Measurements from ENCODE around the gene KIDINS220.

The KIDINS220 gene

GRCh38 chr2:8851811-8852560 lies 14.6 kb upstream of the KIDINS220 start:
- DNase-seq (ENCODE audit: low read depth) = no peak

DNA sequence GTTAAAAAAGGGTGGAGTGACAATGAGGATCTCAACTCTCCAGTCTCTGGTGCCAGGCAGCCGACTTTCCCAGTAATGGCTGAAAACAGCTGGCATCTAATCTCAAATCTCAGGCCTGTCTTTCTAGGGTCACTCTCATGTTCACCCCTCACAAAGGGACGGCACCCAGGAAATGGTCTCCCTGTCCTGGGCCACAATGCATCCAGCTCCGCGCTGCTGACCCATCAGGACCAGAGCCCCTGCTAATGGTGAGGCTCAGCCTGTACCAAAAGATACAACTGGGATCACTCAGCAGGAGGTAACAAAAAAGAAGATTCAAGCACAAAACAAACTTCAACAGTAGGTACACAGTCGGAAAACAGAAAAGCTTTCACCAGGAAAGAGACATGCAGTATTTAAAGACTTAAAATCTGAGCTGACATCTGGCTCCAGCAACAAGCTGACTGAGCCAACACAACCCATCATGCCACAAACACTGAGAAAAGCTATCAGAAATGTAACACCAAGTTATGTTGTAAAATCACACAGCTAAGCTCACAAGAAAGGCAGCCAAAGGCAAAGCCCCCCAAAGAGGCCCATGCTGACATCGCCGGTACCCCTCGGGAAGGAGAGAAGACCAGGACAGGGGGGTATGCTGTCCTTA lies 13.6 kb upstream of the KIDINS220 start:
- DNase-seq (ENCODE audit: low read depth) = no peak

DNA sequence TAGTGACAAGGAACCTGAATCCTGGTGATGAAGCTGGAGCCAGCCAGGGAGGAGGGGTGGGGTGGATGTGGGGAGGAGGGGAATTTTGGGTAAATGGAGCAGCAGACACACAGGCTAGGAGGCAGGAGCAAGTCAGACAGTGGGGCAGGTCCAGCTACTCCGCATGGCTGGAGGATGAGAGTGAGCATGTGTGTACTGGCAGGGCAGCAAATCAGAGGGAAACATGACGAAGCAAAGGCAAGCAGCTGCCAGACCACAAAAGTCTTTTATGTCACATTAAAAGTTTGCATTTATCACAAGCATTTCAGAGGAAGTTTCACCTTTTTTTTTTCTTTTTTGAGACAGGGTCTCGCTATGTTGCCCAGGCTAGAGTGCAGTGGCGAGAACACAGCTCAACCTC lies 11.9 kb upstream of the KIDINS220 start:
- no peak for DNase-seq (ENCODE audit: low read depth)

- no peak for DNase-seq (ENCODE audit: low read depth)
Observed at GRCh38 chr2:8848328-8849100, 11.1 kb upstream of the KIDINS220 start.

GRCh38 chr2:8847400-8847799 lies 10.0 kb upstream of the KIDINS220 start:
- DNase-seq (ENCODE audit: low read depth) = no peak

GRCh38 chr2:8841932-8842331 lies 4.5 kb upstream of the KIDINS220 start:
- no peak for DNase-seq (ENCODE audit: low read depth)

- DNase-seq (ENCODE audit: low read depth) = no peak
Observed at GRCh38 chr2:8840475-8841091, 3.2 kb upstream of the KIDINS220 start.

- DNase-seq (ENCODE audit: low read depth) = no peak
Observed at GRCh38 chr2:8839189-8839965, 2.0 kb upstream of the KIDINS220 start.

- no peak for DNase-seq (ENCODE audit: low read depth)
Observed at GRCh38 chr2:8837795-8838140, 355 bp upstream of the KIDINS220 start.

GRCh38 chr2:8835279-8835678 lies 2.1 kb downstream of the KIDINS220 start:
- no peak for DNase-seq (ENCODE audit: low read depth)

DNA sequence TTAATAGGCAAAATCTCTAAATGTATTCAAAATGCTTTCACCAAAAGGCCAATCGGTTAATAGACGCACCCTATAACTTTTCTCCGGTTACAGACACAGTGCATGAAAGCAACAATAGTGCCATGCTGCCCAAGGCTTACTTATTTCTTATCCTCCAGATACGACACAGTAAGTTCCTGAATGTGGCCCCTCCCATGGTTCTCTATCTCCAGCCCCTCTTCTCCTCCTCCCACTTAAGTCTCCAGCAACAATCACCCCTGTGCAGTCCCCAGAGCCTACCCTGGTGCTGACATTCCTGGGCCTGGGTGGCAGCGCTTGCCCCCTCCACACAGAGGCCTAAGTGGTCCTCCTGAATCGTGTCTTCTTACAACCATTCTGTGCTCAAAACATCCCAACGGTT lies 3.6 kb downstream of the KIDINS220 start:
- DNase-seq (ENCODE audit: low read depth) = no peak

GRCh38 chr2:8831516-8831915 lies 5.9 kb downstream of the KIDINS220 start:
- DNase-seq (ENCODE audit: low read depth) = no peak

DNA sequence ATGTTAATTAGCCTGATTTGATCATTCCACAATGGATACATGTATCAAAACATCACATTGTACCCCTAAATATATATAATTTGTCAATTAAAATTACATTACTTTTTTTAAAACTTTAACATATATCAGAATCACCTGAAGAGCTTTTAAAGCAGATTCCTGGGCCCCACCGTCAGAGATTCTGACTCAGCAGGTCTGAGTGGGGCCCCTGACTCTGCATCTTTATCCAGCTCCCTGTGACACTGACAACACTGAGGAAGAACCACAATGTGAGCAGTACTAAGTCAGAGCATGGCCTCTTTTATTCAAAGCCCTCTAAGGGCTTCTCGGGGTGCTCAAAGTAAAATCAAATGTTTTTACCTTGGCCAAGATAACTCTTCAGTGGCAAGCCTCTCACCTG lies 9.7 kb downstream of the KIDINS220 start:
- DNase-seq (ENCODE audit: low read depth) = no peak

DNA sequence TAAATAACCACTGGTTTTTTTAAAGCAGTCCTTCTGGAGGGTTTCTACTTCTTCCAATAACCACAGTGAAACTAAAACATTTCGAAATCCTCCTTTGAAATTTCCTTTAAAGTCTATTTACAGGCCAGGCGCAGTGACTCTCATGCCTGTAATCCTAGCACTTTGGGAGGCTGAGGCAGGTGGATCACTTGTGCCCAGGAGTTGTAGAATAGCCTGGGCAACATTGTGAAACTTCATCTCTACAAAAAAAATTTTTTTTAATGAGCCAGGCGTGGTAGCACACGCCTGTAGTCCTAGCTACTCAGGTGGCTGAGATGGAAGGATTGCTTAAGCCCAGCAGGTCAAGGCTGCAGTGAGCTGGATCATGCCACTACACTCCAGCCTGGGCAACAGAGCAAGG lies 15.2 kb downstream of the KIDINS220 start:
- no peak for DNase-seq (ENCODE audit: low read depth)

- no peak for DNase-seq (ENCODE audit: low read depth)
Observed at GRCh38 chr2:8821276-8822217, 15.9 kb downstream of the KIDINS220 start.

DNA sequence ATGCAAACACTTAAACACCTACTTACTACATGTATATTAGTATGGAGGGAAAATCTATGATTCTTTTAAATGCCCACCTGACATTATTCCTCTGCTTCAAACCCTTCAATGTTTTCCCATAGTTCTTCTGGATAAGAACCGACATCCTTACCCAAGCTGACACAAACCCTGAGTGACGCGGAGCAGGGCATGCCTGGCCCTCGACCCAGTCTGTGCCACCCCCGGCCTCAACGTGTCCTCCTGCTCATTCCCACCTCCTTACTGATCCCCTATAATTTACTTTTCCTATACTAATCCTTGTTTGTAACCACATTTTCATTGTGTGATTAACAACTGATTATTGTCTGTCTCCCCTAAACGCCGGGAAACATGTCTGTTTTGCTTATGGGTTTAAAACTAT lies 17.5 kb downstream of the KIDINS220 start:
- DNase-seq (ENCODE audit: low read depth) = no peak

- DNase-seq (ENCODE audit: low read depth) = no peak
Observed at GRCh38 chr2:8819194-8819593, 18.2 kb downstream of the KIDINS220 start.

GRCh38 chr2:8817221-8817620 lies 20.2 kb downstream of the KIDINS220 start:
- DNase-seq (ENCODE audit: low read depth) = no peak

GRCh38 chr2:8806885-8807704 lies 30.3 kb downstream of the KIDINS220 start:
- DNase-seq (ENCODE audit: low read depth) = no peak
